Epithelial cell of prostate (primary cell): ENCODE data around the gene GPR45.
"Not testable (repeated sequence)": the region's sequence is repeated elsewhere in the genome, so short reads cannot be mapped to it uniquely, and the experiment has no call there.

ENCODE experiments used
- DNase-seq: peaks from one replicate; pipeline ENCODE4 v3.0.0-alpha.2; 2011; ENCODE audit warnings: low read depth, low spot score
- H3K27ac ChIP-seq: fragments of 450-650 bp; 2 replicates; pipeline ENCODE4 v1.5.1; 2017; ENCODE audit warnings: mild to moderate bottlenecking

The GPR45 gene

GRCh38 chr2:105241443-105241842, at the start of gene GPR45:
TSS of gene GPR45 (plus strand) at chr2:105241743. CDS start at chr2:105241859, 116 bp downstream.
- H3K27ac ChIP-seq, result no peak within 1 kb of the TSS
- no peak for DNase-seq

- no peak for DNase-seq
- no peak overlapping the region for H3K27ac ChIP-seq
Measured at GRCh38 chr2:105194022-105194675, 47.4 kb upstream of the GPR45 start.

GRCh38 chr2:105196651-105197050, 44.9 kb upstream of the GPR45 start:
- no peak for DNase-seq
- no peak overlapping the region for H3K27ac ChIP-seq

GRCh38 chr2:105215586-105216192, 25.9 kb upstream of the GPR45 start:
- no peak for DNase-seq
- no peak overlapping the region for H3K27ac ChIP-seq

- H3K27ac ChIP-seq, result no peak overlapping the region
- no peak for DNase-seq
Measured at GRCh38 chr2:105220604-105221003, 20.9 kb upstream of the GPR45 start.

GRCh38 chr2:105224444-105224843, 17.1 kb upstream of the GPR45 start:
- DNase-seq, result no peak
- no peak overlapping the region for H3K27ac ChIP-seq

GRCh38 chr2:105231232-105231619, 10.3 kb upstream of the GPR45 start:
- no peak for DNase-seq
- H3K27ac ChIP-seq, result no peak overlapping the region

- DNase-seq, result no peak
- H3K27ac ChIP-seq, result no peak overlapping the region
Measured at GRCh38 chr2:105235388-105236059, 6.0 kb upstream of the GPR45 start.

- no peak for DNase-seq
- H3K27ac ChIP-seq, result no peak overlapping the region
Measured at GRCh38 chr2:105236060-105236424, 5.5 kb upstream of the GPR45 start.

- H3K27ac ChIP-seq, result no peak overlapping the region
- no peak for DNase-seq
Measured at GRCh38 chr2:105237045-105237765, 4.3 kb upstream of the GPR45 start.

- no peak for DNase-seq
- no peak overlapping the region for H3K27ac ChIP-seq
Measured at GRCh38 chr2:105238664-105239240, 2.8 kb upstream of the GPR45 start.

- H3K27ac ChIP-seq, result no peak overlapping the region
- no peak for DNase-seq
Measured at GRCh38 chr2:105239924-105240323, 1.6 kb upstream of the GPR45 start.

- no peak for DNase-seq
- no peak overlapping the region for H3K27ac ChIP-seq
Measured at GRCh38 chr2:105242286-105242993, 897 bp downstream of the GPR45 start.

GRCh38 chr2:105243961-105244360, 2.4 kb downstream of the GPR45 start:
- no peak overlapping the region for H3K27ac ChIP-seq
- DNase-seq, result no peak

- H3K27ac ChIP-seq, result no peak overlapping the region
- DNase-seq, result no peak
Measured at GRCh38 chr2:105244451-105244850, 2.9 kb downstream of the GPR45 start.

GRCh38 chr2:105248316-105249070, 7.0 kb downstream of the GPR45 start:
- no peak for DNase-seq
- H3K27ac ChIP-seq, result no peak overlapping the region

- no peak overlapping the region for H3K27ac ChIP-seq
- no peak for DNase-seq
Measured at GRCh38 chr2:105249181-105249580, 7.6 kb downstream of the GPR45 start.

- no peak for DNase-seq
- H3K27ac ChIP-seq, result no peak overlapping the region
Measured at GRCh38 chr2:105249891-105250290, 8.3 kb downstream of the GPR45 start.

GRCh38 chr2:105251016-105251648, 9.6 kb downstream of the GPR45 start:
- not testable (repeated sequence) for DNase-seq, H3K27ac ChIP-seq
